Measurements from ENCODE around the gene CAMK2D. TPM values are rescaled to one million over a fixed set of nuclear protein-coding genes. Genes with fewer than 3 reads are reported as not detected.

The CAMK2D gene
- total RNA-seq, 4 donors from 2014 or later, result 62.0 to 122 (median 85.1) TPM

GRCh38 chr4:113478032-113478431 is 283.5 kb downstream of the CAMK2D start:
- no peak for TF ChIP-seq CTCF (IDR thresholded peaks at IDR 0.05; ENCODE audit: low read depth)

- TF ChIP-seq CTCF (IDR thresholded peaks at IDR 0.05; ENCODE audit: low read depth), result no peak
Measured at GRCh38 chr4:113476800-113477199, 284.7 kb downstream of the CAMK2D start.

GRCh38 chr4:113474017-113474416 is 287.5 kb downstream of the CAMK2D start:
- TF ChIP-seq CTCF (IDR thresholded peaks at IDR 0.05; ENCODE audit: low read depth), result no peak

GRCh38 chr4:113472864-113473263 is 288.7 kb downstream of the CAMK2D start:
- TF ChIP-seq CTCF (IDR thresholded peaks at IDR 0.05; ENCODE audit: low read depth), result no peak

- no peak for TF ChIP-seq CTCF (IDR thresholded peaks at IDR 0.05; ENCODE audit: low read depth)
Measured at GRCh38 chr4:113471146-113471860, 290.2 kb downstream of the CAMK2D start.

- no peak for TF ChIP-seq CTCF (IDR thresholded peaks at IDR 0.05; ENCODE audit: low read depth)
Measured at GRCh38 chr4:113469926-113470325, 291.6 kb downstream of the CAMK2D start.

GRCh38 chr4:113469023-113469390 is 292.5 kb downstream of the CAMK2D start:
- TF ChIP-seq CTCF (IDR thresholded peaks at IDR 0.05; ENCODE audit: low read depth), result no peak
